Activated naive CD8-positive, alpha-beta T cell treated with anti-CD3 and anti-CD28 coated beads, Interleukin-2, amount 10 ng/mL, durations not matched to agents 7 days and 5 days (primary cell): Measurements from ENCODE around the gene TNFRSF4. TPM values are rescaled to one million over a fixed set of nuclear protein-coding genes. Genes with fewer than 3 reads are reported as not detected.
A peak's percentile ranks its signal among the peaks of the same experiment; 100 is the strongest.

Source experiments
- ATAC-seq: fragments of 150-1000 bp; cut with Tn5 transposase; one replicate; pipeline ENCODE4 v1.10.0; 2021; ENCODE audit warnings: low read depth, moderate library complexity
- POLR2A ChIA-PET: fragments of 350-600 bp; sonication (Branson Sonifier 250); formaldehyde crosslinking; loops from one replicate; lab custom pipeline; 2021; ENCODE audit warnings: antibody characterized with exemption; lab: Charles Lee
- DNase-seq: peaks from one replicate; pipeline ENCODE4 v3.0.0; 2021
- H3K27ac Mint-ChIP-seq: one replicate; pipeline ENCODE4 v1.8.0; 2022; ENCODE audit warnings: mild to moderate bottlenecking, mixed read lengths
- H3K27me3 Mint-ChIP-seq: one replicate; pipeline ENCODE4 v1.8.0; 2022; ENCODE audit warnings: mild to moderate bottlenecking, moderate library complexity, mixed read lengths
- H3K36me3 Mint-ChIP-seq: one replicate; pipeline ENCODE4 v1.8.0; 2021; ENCODE audit warnings: mild to moderate bottlenecking, mixed read lengths
- H3K4me1 Mint-ChIP-seq: one replicate; pipeline ENCODE4 v1.8.0; 2021; ENCODE audit warnings: mixed read lengths
- H3K4me3 Mint-ChIP-seq: one replicate; pipeline ENCODE4 v1.8.0; 2022; ENCODE audit warnings: mild to moderate bottlenecking, moderate library complexity, mixed read lengths
- H3K9me3 Mint-ChIP-seq: one replicate; pipeline ENCODE4 v1.8.0; 2021; ENCODE audit warnings: mixed read lengths
- microRNA-seq: library from miRNA; unstranded; fragments of <30 nt; microRNA quantifications from one replicate; pipeline ENCODE4 v1.2.0, GENCODE V29; 2022
- total RNA-seq, 2 experiments: library from RNA; stranded (reverse); gene quantifications; one replicate each; pipeline ENCODE4 v1.2.3, GENCODE V29; 2021

Gene TNFRSF4
- total RNA-seq, 2 experiments from 2014 or later, result 2.4 to 3.1 TPM

DNA sequence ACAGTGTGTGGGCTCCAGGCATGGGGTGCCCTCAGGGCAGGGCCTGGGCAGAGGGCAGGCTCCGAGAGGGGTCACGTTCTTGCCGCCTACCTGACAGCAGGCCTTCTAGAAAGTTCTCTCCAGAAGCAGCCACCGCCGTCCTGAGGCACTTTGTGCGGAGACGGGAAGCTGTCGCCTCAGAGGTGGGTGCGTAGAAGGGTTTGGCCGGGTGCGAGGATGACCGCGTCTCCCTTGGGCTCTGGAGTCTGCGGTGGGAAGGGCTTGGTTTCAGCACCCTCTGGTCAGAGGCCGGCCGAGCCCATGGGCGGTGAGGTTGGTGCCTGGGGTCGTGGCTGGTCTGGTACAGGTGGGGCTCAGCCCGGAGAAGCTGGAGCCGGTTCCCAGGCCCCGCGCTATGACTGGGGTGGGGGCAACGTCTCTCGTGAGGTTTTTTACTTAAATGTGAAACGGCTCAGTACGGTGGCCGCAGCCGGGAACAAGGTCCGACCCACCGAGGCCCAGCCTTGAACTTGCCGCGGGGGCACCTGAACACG is 50.3 kb downstream of the TNFRSF4 start:
- no peaks in the 10 kb centered on the region for H3K4me1 Mint-ChIP-seq
- no peak overlapping the region for H3K27ac Mint-ChIP-seq
- DNase-seq (no peak), ATAC-seq (no peak)
- no peaks in the 10 kb centered on the region for H3K36me3 Mint-ChIP-seq
- H3K27me3 Mint-ChIP-seq, result no peaks in the 10 kb centered on the region
- POLR2A ChIA-PET, result no interaction called here
- no peaks in the 10 kb centered on the region for H3K9me3 Mint-ChIP-seq
- no peak overlapping the region for H3K4me3 Mint-ChIP-seq

DNA sequence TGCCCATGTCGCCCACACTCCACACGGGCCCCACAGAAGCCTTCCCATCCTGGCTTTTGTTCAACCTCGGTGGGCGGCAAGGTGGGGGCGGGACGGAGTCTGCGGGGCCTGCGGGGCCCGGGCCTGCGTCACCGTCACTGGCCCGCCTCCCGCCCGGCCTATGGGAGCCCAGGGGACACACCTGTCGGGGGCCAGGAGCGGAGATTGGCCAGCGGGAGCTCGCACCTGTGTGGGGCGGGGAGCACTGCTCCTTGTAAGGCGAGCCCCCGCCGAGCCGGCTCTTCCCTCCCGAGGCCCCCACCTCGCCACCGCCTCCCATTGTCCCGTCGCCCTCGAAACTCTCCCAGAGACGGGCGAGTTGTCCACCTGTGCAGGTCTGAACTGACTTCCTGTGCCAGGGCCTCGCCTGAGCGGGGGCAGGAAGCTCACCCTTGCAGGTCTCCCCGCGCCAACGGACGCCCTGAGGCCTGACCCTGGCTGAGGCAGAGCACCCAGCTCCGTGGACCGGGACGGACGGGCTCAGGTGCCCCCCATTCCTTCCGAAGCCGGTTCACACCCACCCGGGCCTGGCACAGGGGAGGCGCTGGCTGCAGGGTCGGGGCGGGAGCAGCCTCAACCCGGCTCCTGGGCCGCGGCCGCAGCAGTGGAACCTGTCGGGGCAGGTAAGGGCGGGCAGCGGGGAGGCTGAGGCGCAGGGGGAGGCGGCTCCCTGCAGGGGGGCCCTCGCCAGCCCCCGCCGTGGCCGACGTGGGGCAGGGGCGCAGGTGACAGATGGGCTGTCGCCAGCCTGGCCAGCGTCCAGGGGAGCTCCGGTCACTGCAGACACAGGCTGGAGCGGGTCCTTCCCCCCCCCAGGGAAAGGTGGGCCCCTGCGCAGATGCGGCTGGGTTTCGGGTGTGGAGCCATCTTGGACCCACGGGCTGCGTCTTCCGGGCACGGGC is 51.1 kb downstream of the TNFRSF4 start:
- POLR2A ChIA-PET, result interaction anchor here (0.5 kb wide), 1 partner anchor 25 kb away, joined by 3 read pairs; no protein-coding TSS in a partner anchor
- Mint-ChIP-seq H3K36me3 (no peaks in the 10 kb centered on the region), H3K9me3 (no peaks in the 10 kb centered on the region), H3K4me3 (no peak overlapping the region), H3K27me3 (no peaks in the 10 kb centered on the region), H3K4me1 (no peaks in the 10 kb centered on the region), H3K27ac (no peak overlapping the region)
- DNase-seq, result no peak
- ATAC-seq, result no peak

- DNase-seq (no peak), ATAC-seq (no peak)
- POLR2A ChIA-PET, result no interaction called here
- H3K27me3 Mint-ChIP-seq, result no peaks in the 10 kb centered on the region
- H3K9me3 Mint-ChIP-seq, result no peaks in the 10 kb centered on the region
- peaks cover 1% of the 10 kb centered on the region for H3K4me1 Mint-ChIP-seq
- no peak overlapping the region for H3K4me3 Mint-ChIP-seq
- no peak overlapping the region for H3K27ac Mint-ChIP-seq
- H3K36me3 Mint-ChIP-seq, result no peaks in the 10 kb centered on the region
Measured at GRCh38 chr1:1161683-1162079, 52.3 kb downstream of the TNFRSF4 start.

Small RNA genes lying within 50 kb of the gene (microRNA-seq; reads per million reads assigned to microRNA genes)
- gene MIR200A (7.0 reads per million, percentile 3 among the genes with 10 or more reads in this experiment), gene MIR200B (14.7 reads per million, percentile 23 among the genes with 10 or more reads in this experiment), gene MIR429 (2.8 reads per million)

Other genes with a start within 250 kb of the TNFRSF4 start
- gene PLEKHN1, start 247.7 kb downstream of the TNFRSF4 start, total RNA-seq, result 1 to 10 TPM; 3.0 to 4.8 TPM
- not detected for gene PERM1, start 232.1 kb downstream of the TNFRSF4 start, total RNA-seq
- 1 to 10 TPM in 1 of 2 experiments, under 1 TPM in 1; 0.60 to 1.1 TPM for gene HES4, start 214.1 kb downstream of the TNFRSF4 start, total RNA-seq
- gene ISG15, start 200.7 kb downstream of the TNFRSF4 start, total RNA-seq, result 100 to 1,000 TPM; 425 to 457 TPM
- 10 to 100 TPM; 18.8 to 19.3 TPM for gene AGRN, start 194.0 kb downstream of the TNFRSF4 start, total RNA-seq
- gene RNF223, start 139.8 kb downstream of the TNFRSF4 start, total RNA-seq, result not detected
- gene C1orf159, start 98.1 kb downstream of the TNFRSF4 start, total RNA-seq, result 10 to 100 TPM; 22.7 to 23.0 TPM
- not detected for gene TTLL10, start 40.3 kb downstream of the TNFRSF4 start, total RNA-seq
- 10 to 100 TPM; 11.4 to 15.0 TPM for gene TNFRSF18, start 7.6 kb downstream of the TNFRSF4 start, total RNA-seq
- gene SDF4, start 17.8 kb upstream of the TNFRSF4 start, total RNA-seq, result 100 to 1,000 TPM in 1 of 2 experiments, 10 to 100 TPM in 1; 99.1 to 103 TPM
- gene B3GALT6, start 18.1 kb upstream of the TNFRSF4 start, total RNA-seq, result 10 to 100 TPM; 19.1 to 19.6 TPM
- 1 to 10 TPM; 2.2 to 4.4 TPM for gene C1QTNF12, start 32.6 kb upstream of the TNFRSF4 start, total RNA-seq
- 10 to 100 TPM; 75.7 to 78.1 TPM for gene UBE2J2, start 59.7 kb upstream of the TNFRSF4 start, total RNA-seq
- 1 to 10 TPM; 8.0 to 8.4 TPM for gene SCNN1D, start 66.3 kb upstream of the TNFRSF4 start, total RNA-seq
- gene ACAP3, start 93.8 kb upstream of the TNFRSF4 start, total RNA-seq, result 10 to 100 TPM; 80.2 to 86.3 TPM
- 10 to 100 TPM; 22.3 to 22.4 TPM for gene PUSL1, start 94.4 kb upstream of the TNFRSF4 start, total RNA-seq
- 100 to 1,000 TPM; 143 to 158 TPM for gene INTS11, start 110.5 kb upstream of the TNFRSF4 start, total RNA-seq
- gene CPTP, start 110.6 kb upstream of the TNFRSF4 start, total RNA-seq, result 10 to 100 TPM; 19.3 TPM
- gene TAS1R3, start 117.1 kb upstream of the TNFRSF4 start, total RNA-seq, result 1 to 10 TPM; 1.2 to 1.3 TPM
- gene DVL1, start 135.3 kb upstream of the TNFRSF4 start, total RNA-seq, result 10 to 100 TPM; 35.5 to 37.4 TPM
- 1 to 10 TPM in 1 of 2 experiments, under 1 TPM in 1; 0.51 to 1.2 TPM for gene MXRA8, start 144.4 kb upstream of the TNFRSF4 start, total RNA-seq
- gene AURKAIP1, start 161.1 kb upstream of the TNFRSF4 start, total RNA-seq, result 10 to 100 TPM; 87.3 to 97.1 TPM
- gene CCNL2, start 185.2 kb upstream of the TNFRSF4 start, total RNA-seq, result 100 to 1,000 TPM; 201 to 211 TPM
- 100 to 1,000 TPM in 1 of 2 experiments, 10 to 100 TPM in 1; 98.6 to 101 TPM for gene MRPL20, start 193.1 kb upstream of the TNFRSF4 start, total RNA-seq
- not detected for gene ANKRD65, start 207.1 kb upstream of the TNFRSF4 start, total RNA-seq
- gene VWA1, start 221.5 kb upstream of the TNFRSF4 start, total RNA-seq, result under 1 TPM; 0.36 to 0.85 TPM
- gene ATAD3C, start 235.5 kb upstream of the TNFRSF4 start, total RNA-seq, result 1 to 10 TPM; 1.0 to 1.7 TPM